ENCODE measurements around the gene ZNF345. TPM values are rescaled to one million over a fixed set of nuclear protein-coding genes. Genes with fewer than 3 reads are reported as not detected.

The ZNF345 gene
- 3.7 and 4.4 TPM in 2 replicates for total RNA-seq

- Mint-ChIP-seq H3K27ac (no peak within 1 kb of the TSS), H3K36me3 (ENCODE audit: low read depth) (peaks cover 31% of the 10 kb centered on the region), H3K9me3 (peaks cover 28% of the 10 kb centered on the region), H3K27me3 (ENCODE audit: insufficient read depth) (no peaks in the 10 kb centered on the region), H3K4me1 (ENCODE audit: low read depth) (peaks cover 6% of the 10 kb centered on the region), H3K4me3 (no peak within 1 kb of the TSS)
- DNase-seq (ENCODE audit: low spot score), result peak; percentile 81
- intact Hi-C loops (cut with micrococcal nuclease), result loop anchor here (1.0 to 10.0 kb wide), 19 partner anchors 12 to 804 kb away; partner anchors contain the start of genes THAP8, WDR62, ZFP14 and ZFP30
These were observed at the start of gene ZNF345 for GRCh38 chr19:36850559-36851442. TSS of gene ZNF345 (plus strand) at chr19:36850876. CDS start at chr19:36876831, 25,955 bp downstream.

- H3K4me3 Mint-ChIP-seq, result no peak overlapping the region
- no peak for DNase-seq (ENCODE audit: low spot score)
- H3K27ac Mint-ChIP-seq, result no peak overlapping the region
- H3K27me3 Mint-ChIP-seq (ENCODE audit: insufficient read depth), result no peaks in the 10 kb centered on the region
- peaks cover 59% of the 10 kb centered on the region for H3K9me3 Mint-ChIP-seq
- H3K36me3 Mint-ChIP-seq (ENCODE audit: low read depth), result peaks cover 2% of the 10 kb centered on the region
- intact Hi-C loops (cut with micrococcal nuclease), result no loop called here
- no peaks in the 10 kb centered on the region for H3K4me1 Mint-ChIP-seq (ENCODE audit: low read depth)
These were observed 45.3 kb upstream of the ZNF345 start for GRCh38 chr19:36805364-36805763.

GRCh38 chr19:36807029-36807428, 43.6 kb upstream of the ZNF345 start:
- Mint-ChIP-seq H3K4me1 (ENCODE audit: low read depth) (no peaks in the 10 kb centered on the region), H3K36me3 (ENCODE audit: low read depth) (peaks cover 2% of the 10 kb centered on the region), H3K27me3 (ENCODE audit: insufficient read depth) (no peaks in the 10 kb centered on the region), H3K4me3 (no peak overlapping the region), H3K27ac (no peak overlapping the region), H3K9me3 (peaks cover 67% of the 10 kb centered on the region)
- no peak for DNase-seq (ENCODE audit: low spot score)
- intact Hi-C loops (cut with micrococcal nuclease), result no loop called here

- no peaks in the 10 kb centered on the region for H3K27me3 Mint-ChIP-seq (ENCODE audit: insufficient read depth)
- intact Hi-C loops (cut with micrococcal nuclease), result no loop called here
- H3K4me3 Mint-ChIP-seq, result no peak overlapping the region
- H3K36me3 Mint-ChIP-seq (ENCODE audit: low read depth), result peaks cover 39% of the 10 kb centered on the region
- no peak for DNase-seq (ENCODE audit: low spot score)
- peaks cover 65% of the 10 kb centered on the region for H3K9me3 Mint-ChIP-seq
- no peak overlapping the region for H3K27ac Mint-ChIP-seq
- H3K4me1 Mint-ChIP-seq (ENCODE audit: low read depth), result no peaks in the 10 kb centered on the region
These were observed 31.5 kb upstream of the ZNF345 start for GRCh38 chr19:36819130-36819630.

- no peaks in the 10 kb centered on the region for H3K27me3 Mint-ChIP-seq (ENCODE audit: insufficient read depth)
- peaks cover 78% of the 10 kb centered on the region for H3K9me3 Mint-ChIP-seq
- intact Hi-C loops (cut with micrococcal nuclease), result no loop called here
These were observed 28.9 kb upstream of the ZNF345 start for GRCh38 chr19:36821758-36822157.

GRCh38 chr19:36833430-36833829, 17.2 kb upstream of the ZNF345 start:
- H3K27me3 Mint-ChIP-seq (ENCODE audit: insufficient read depth), result no peaks in the 10 kb centered on the region
- H3K4me1 Mint-ChIP-seq (ENCODE audit: low read depth), result no peaks in the 10 kb centered on the region
- H3K4me3 Mint-ChIP-seq, result no peak overlapping the region
- peaks cover 59% of the 10 kb centered on the region for H3K9me3 Mint-ChIP-seq
- intact Hi-C loops (cut with micrococcal nuclease), result loop anchor here (10.0 kb wide), 1 partner anchor 459 kb away; the partner anchor contains the start of gene ZFP14
- no peak overlapping the region for H3K27ac Mint-ChIP-seq
- no peak for DNase-seq (ENCODE audit: low spot score)
- peaks cover 51% of the 10 kb centered on the region for H3K36me3 Mint-ChIP-seq (ENCODE audit: low read depth)

More at GRCh38 chr19:36821758-36822157, 28.9 kb upstream of the ZNF345 start:
- Mint-ChIP-seq H3K27ac (no peak overlapping the region), H3K4me3 (no peak overlapping the region), H3K4me1 (ENCODE audit: low read depth) (no peaks in the 10 kb centered on the region), H3K36me3 (ENCODE audit: low read depth) (peaks cover 55% of the 10 kb centered on the region)
- DNase-seq (ENCODE audit: low spot score), result no peak

- no peak for DNase-seq (ENCODE audit: low spot score)
- intact Hi-C loops (cut with micrococcal nuclease), result loop anchor here (5.0 to 10.0 kb wide), 7 partner anchors 40 to 625 kb away; partner anchors contain the start of genes ZFP14, ZNF260, ZNF383 and ZNF420
- Mint-ChIP-seq H3K36me3 (ENCODE audit: low read depth) (peaks cover 46% of the 10 kb centered on the region), H3K9me3 (peaks cover 50% of the 10 kb centered on the region), H3K4me3 (no peak overlapping the region), H3K27ac (no peak overlapping the region), H3K4me1 (ENCODE audit: low read depth) (no peaks in the 10 kb centered on the region), H3K27me3 (ENCODE audit: insufficient read depth) (no peaks in the 10 kb centered on the region)
These were observed 13.3 kb upstream of the ZNF345 start for GRCh38 chr19:36837176-36837905.

GRCh38 chr19:36837906-36838783, 12.5 kb upstream of the ZNF345 start, which contains the start of gene ZNF790:
TSS of gene ZNF790 (minus strand) at chr19:36838387. CDS start at chr19:36825619, 12,768 bp downstream.
- Mint-ChIP-seq H3K27me3 (ENCODE audit: insufficient read depth) (no peaks in the 10 kb centered on the region), H3K27ac (no peak within 1 kb of the TSS), H3K4me3 (no peak within 1 kb of the TSS), H3K9me3 (peaks cover 45% of the 10 kb centered on the region), H3K36me3 (ENCODE audit: low read depth) (peaks cover 44% of the 10 kb centered on the region), H3K4me1 (ENCODE audit: low read depth) (no peaks in the 10 kb centered on the region)
- DNase-seq (ENCODE audit: low spot score), result peak; percentile 81
- intact Hi-C loops (cut with micrococcal nuclease), result loop anchor here (1.0 to 10.0 kb wide), 13 partner anchors 12 to 626 kb away; partner anchors contain the start of genes ZFP14, ZNF260, ZNF345 and ZNF383

GRCh38 chr19:36838784-36839324, 11.8 kb upstream of the ZNF345 start:
- H3K27me3 Mint-ChIP-seq (ENCODE audit: insufficient read depth), result no peaks in the 10 kb centered on the region
- H3K4me3 Mint-ChIP-seq, result no peak overlapping the region
- H3K9me3 Mint-ChIP-seq, result peaks cover 39% of the 10 kb centered on the region
- H3K27ac Mint-ChIP-seq, result no peak overlapping the region
- peaks cover 43% of the 10 kb centered on the region for H3K36me3 Mint-ChIP-seq (ENCODE audit: low read depth)
- DNase-seq (ENCODE audit: low spot score), result no peak
- no peaks in the 10 kb centered on the region for H3K4me1 Mint-ChIP-seq (ENCODE audit: low read depth)
- intact Hi-C loops (cut with micrococcal nuclease), result loop anchor here (1.0 to 10.0 kb wide), 13 partner anchors 11 to 627 kb away; partner anchors contain the start of genes ZFP14, ZNF260, ZNF345 and ZNF383

GRCh38 chr19:36847968-36848367, 2.7 kb upstream of the ZNF345 start:
- Mint-ChIP-seq H3K4me3 (peak overlapping the region; percentile 82), H3K36me3 (ENCODE audit: low read depth) (peaks cover 35% of the 10 kb centered on the region), H3K4me1 (ENCODE audit: low read depth) (peaks cover 6% of the 10 kb centered on the region), H3K27me3 (ENCODE audit: insufficient read depth) (no peaks in the 10 kb centered on the region), H3K27ac (no peak overlapping the region), H3K9me3 (peaks cover 25% of the 10 kb centered on the region)
- intact Hi-C loops (cut with micrococcal nuclease), result no loop called here
- DNase-seq (ENCODE audit: low spot score), result no peak

- DNase-seq (ENCODE audit: low spot score), result peak; percentile 88
- Mint-ChIP-seq H3K4me3 (no peak overlapping the region), H3K36me3 (ENCODE audit: low read depth) (peaks cover 33% of the 10 kb centered on the region), H3K4me1 (ENCODE audit: low read depth) (peaks cover 6% of the 10 kb centered on the region), H3K27me3 (ENCODE audit: insufficient read depth) (no peaks in the 10 kb centered on the region), H3K9me3 (peaks cover 31% of the 10 kb centered on the region), H3K27ac (no peak overlapping the region)
- intact Hi-C loops (cut with micrococcal nuclease), result loop anchor here (1.0 to 10.0 kb wide), 22 partner anchors 12 to 805 kb away; partner anchors contain the start of genes THAP8, WDR62, ZFP14 and ZFP30
These were observed 746 bp upstream of the ZNF345 start for GRCh38 chr19:36849701-36850558.

Data from activated T-helper 1 cell treated with anti-CD3 and anti-CD28 coated beads, Interleukin-12 subunit alpha, Interleukin-12 subunit beta, Interleukin-2, Interleukin-4 antibody, amounts not matched to agents 30 ng/mL and 10 ng/mL and 1 ng/mL, durations not matched to agents 14 hours and 24 hours and 36 hours (primary cell).